ENCODE data around the gene PRKN. TPM values are rescaled to one million over a fixed set of nuclear protein-coding genes. Genes with fewer than 3 reads are reported as not detected.

The PRKN gene
- total RNA-seq, 6 experiments from 2014 or later = 0.32 TPM; not detected in 5

GRCh38 chr6:161736781-161737292 is 990.7 kb downstream of the PRKN start:
- Mint-ChIP-seq H3K9me3 (peaks cover 32% of the 10 kb centered on the region), H3K4me1 (ENCODE audit: low read depth) (no peaks in the 10 kb centered on the region), H3K27me3 (ENCODE audit: insufficient read depth) (no peaks in the 10 kb centered on the region), H3K4me3 (no peak overlapping the region), H3K27ac (no peak overlapping the region), H3K36me3 (ENCODE audit: low read depth) (no peaks in the 10 kb centered on the region)
- TF ChIP-seq CTCF (IDR thresholded peaks at IDR 0.05) = no peak
- no peak for DNase-seq

- H3K27me3 Mint-ChIP-seq (ENCODE audit: insufficient read depth) = no peaks in the 10 kb centered on the region
- H3K36me3 Mint-ChIP-seq (ENCODE audit: low read depth) = no peaks in the 10 kb centered on the region
- peaks cover 34% of the 10 kb centered on the region for H3K9me3 Mint-ChIP-seq
- H3K4me1 Mint-ChIP-seq (ENCODE audit: low read depth) = no peaks in the 10 kb centered on the region
- H3K4me3 Mint-ChIP-seq = no peak overlapping the region
- no peak for DNase-seq
- no peak for TF ChIP-seq CTCF (IDR thresholded peaks at IDR 0.05)
- no peak overlapping the region for H3K27ac Mint-ChIP-seq
Measured at GRCh38 chr6:161736326-161736725, 991.2 kb downstream of the PRKN start.

- Mint-ChIP-seq H3K9me3 (peaks cover 52% of the 10 kb centered on the region), H3K4me3 (no peak overlapping the region), H3K4me1 (ENCODE audit: low read depth) (no peaks in the 10 kb centered on the region), H3K27me3 (ENCODE audit: insufficient read depth) (no peaks in the 10 kb centered on the region), H3K36me3 (ENCODE audit: low read depth) (no peaks in the 10 kb centered on the region), H3K27ac (no peak overlapping the region)
- no peak for DNase-seq
- TF ChIP-seq CTCF (IDR thresholded peaks at IDR 0.05) = no peak
Measured at GRCh38 chr6:161732594-161732993, 995.0 kb downstream of the PRKN start.

GRCh38 chr6:161727083-161727833 is 1000.3 kb downstream of the PRKN start:
- H3K9me3 Mint-ChIP-seq = peaks cover 76% of the 10 kb centered on the region
- no peak overlapping the region for H3K4me3 Mint-ChIP-seq
- H3K36me3 Mint-ChIP-seq (ENCODE audit: low read depth) = no peaks in the 10 kb centered on the region
- no peak for DNase-seq
- no peaks in the 10 kb centered on the region for H3K4me1 Mint-ChIP-seq (ENCODE audit: low read depth)
- no peak for TF ChIP-seq CTCF (IDR thresholded peaks at IDR 0.05)
- no peaks in the 10 kb centered on the region; the same call in 1 of the 2 replicates for H3K27me3 Mint-ChIP-seq (ENCODE audit: insufficient read depth)
- no peak overlapping the region for H3K27ac Mint-ChIP-seq

- no peak overlapping the region for H3K27ac Mint-ChIP-seq
Measured at GRCh38 chr6:161722394-161722793, 1005.2 kb downstream of the PRKN start.

More at GRCh38 chr6:161722394-161722793, 1005.2 kb downstream of the PRKN start:
- no peak for DNase-seq
- Mint-ChIP-seq H3K27me3 (ENCODE audit: insufficient read depth) (no peaks in the 10 kb centered on the region; the same call in none of the 2 replicates), H3K4me1 (ENCODE audit: low read depth) (no peaks in the 10 kb centered on the region), H3K9me3 (peaks cover 73% of the 10 kb centered on the region), H3K4me3 (no peak overlapping the region), H3K36me3 (ENCODE audit: low read depth) (no peaks in the 10 kb centered on the region)
- no peak for TF ChIP-seq CTCF (IDR thresholded peaks at IDR 0.05)
